ENCODE measurements around the gene MESP1.

DNA sequence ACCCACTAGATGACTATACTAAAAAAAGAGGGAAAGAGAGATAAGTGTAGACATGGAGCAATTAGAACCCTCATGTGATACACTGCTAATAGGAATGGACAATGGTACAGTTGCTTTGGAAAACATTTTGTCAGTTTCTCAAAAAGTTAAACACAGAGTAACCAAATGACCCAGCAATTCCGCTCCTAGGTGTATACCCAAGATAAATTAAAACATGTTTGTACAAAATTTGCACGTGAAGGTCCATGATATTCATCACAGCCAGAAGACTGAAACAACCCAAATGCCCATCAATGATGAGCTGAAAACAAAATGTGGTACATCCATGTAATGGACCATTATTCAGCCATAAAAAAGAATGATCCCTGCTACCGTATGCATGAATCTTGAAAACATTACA is 36.9 kb upstream of the MESP1 start:
- TF ChIP-seq, protein P1, sequence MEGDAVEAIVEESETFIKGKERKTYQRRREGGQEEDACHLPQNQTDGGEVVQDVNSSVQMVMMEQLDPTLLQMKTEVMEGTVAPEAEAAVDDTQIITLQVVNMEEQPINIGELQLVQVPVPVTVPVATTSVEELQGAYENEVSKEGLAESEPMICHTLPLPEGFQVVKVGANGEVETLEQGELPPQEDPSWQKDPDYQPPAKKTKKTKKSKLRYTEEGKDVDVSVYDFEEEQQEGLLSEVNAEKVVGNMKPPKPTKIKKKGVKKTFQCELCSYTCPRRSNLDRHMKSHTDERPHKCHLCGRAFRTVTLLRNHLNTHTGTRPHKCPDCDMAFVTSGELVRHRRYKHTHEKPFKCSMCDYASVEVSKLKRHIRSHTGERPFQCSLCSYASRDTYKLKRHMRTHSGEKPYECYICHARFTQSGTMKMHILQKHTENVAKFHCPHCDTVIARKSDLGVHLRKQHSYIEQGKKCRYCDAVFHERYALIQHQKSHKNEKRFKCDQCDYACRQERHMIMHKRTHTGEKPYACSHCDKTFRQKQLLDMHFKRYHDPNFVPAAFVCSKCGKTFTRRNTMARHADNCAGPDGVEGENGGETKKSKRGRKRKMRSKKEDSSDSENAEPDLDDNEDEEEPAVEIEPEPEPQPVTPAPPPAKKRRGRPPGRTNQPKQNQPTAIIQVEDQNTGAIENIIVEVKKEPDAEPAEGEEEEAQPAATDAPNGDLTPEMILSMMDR (IDR thresholded peaks at IDR 0.05) = no peak
- TF ChIP-seq POLR2A (IDR thresholded peaks at IDR 0.05) = no peak
